NCI-H2107 (cell line): ENCODE data around the gene MRPL39.

Experiments
- DNase-seq: peaks from one replicate; lab custom pipeline; 2025; lab: John Stamatoyannopoulos, UW

The MRPL39 gene

GRCh38 chr21:25614441-25614840 lies 7.2 kb upstream of the MRPL39 start:
- DNase-seq, result no peak

GRCh38 chr21:25608044-25608737 lies 910 bp upstream of the MRPL39 start:
- peak; percentile 50 for DNase-seq

GRCh38 chr21:25589887-25590286 lies 17.4 kb downstream of the MRPL39 start:
- no peak for DNase-seq

GRCh38 chr21:25586791-25587190 lies 20.5 kb downstream of the MRPL39 start:
- no peak for DNase-seq

- DNase-seq, result no peak
Observed at GRCh38 chr21:25586326-25586725, 21.0 kb downstream of the MRPL39 start.

GRCh38 chr21:25584833-25585676 lies 22.2 kb downstream of the MRPL39 start:
- DNase-seq, result no peak

GRCh38 chr21:25583370-25584130 lies 23.7 kb downstream of the MRPL39 start:
- DNase-seq, result no peak

GRCh38 chr21:25582888-25583287 lies 24.4 kb downstream of the MRPL39 start:
- no peak for DNase-seq

GRCh38 chr21:25582164-25582790 lies 25.0 kb downstream of the MRPL39 start:
- DNase-seq, result no peak

- DNase-seq, result no peak
Observed at GRCh38 chr21:25581582-25581981, 25.7 kb downstream of the MRPL39 start.

- DNase-seq, result no peak
Observed at GRCh38 chr21:25580912-25581260, 26.4 kb downstream of the MRPL39 start.

GRCh38 chr21:25579226-25580013 lies 27.9 kb downstream of the MRPL39 start:
- no peak for DNase-seq

- DNase-seq, result no peak
Observed at GRCh38 chr21:25578056-25578961, 29.0 kb downstream of the MRPL39 start.

GRCh38 chr21:25577424-25578055 lies 29.7 kb downstream of the MRPL39 start:
- no peak for DNase-seq

GRCh38 chr21:25573409-25574206 lies 33.7 kb downstream of the MRPL39 start:
- DNase-seq, result no peak

- DNase-seq, result no peak
Observed at GRCh38 chr21:25572861-25573310, 34.4 kb downstream of the MRPL39 start.

GRCh38 chr21:25571726-25572121 lies 35.6 kb downstream of the MRPL39 start:
- no peak for DNase-seq

GRCh38 chr21:25569711-25570110 lies 37.6 kb downstream of the MRPL39 start:
- DNase-seq, result no peak

GRCh38 chr21:25569084-25569483 lies 38.2 kb downstream of the MRPL39 start:
- DNase-seq, result no peak
